T-helper 1 cell treated with Interleukin-12 subunit alpha and Interleukin-12 subunit beta and Interleukin-4 antibody, amounts not matched to agents 30 ng/mL and 1 ng/mL, for 36 hours (primary cell): ENCODE data around the gene EHF. TPM values are rescaled to one million over a fixed set of nuclear protein-coding genes. Genes with fewer than 3 reads are reported as not detected.

Experiments
- intact Hi-C: fragments of 100-400 bp; cut with micrococcal nuclease; formaldehyde crosslinking; loops from one replicate; pipeline ENCODE4 v1.15.1; 2024
- total RNA-seq: library from RNA; stranded (reverse); gene quantifications from 2 replicates; pipeline ENCODE4 v1.2.3, GENCODE V29; 2022

The EHF gene
- total RNA-seq: not detected in 2 replicates

GRCh38 chr11:34620820-34621792 is at the start of gene EHF:
Gene EHF, plus strand, starts transcription at chr11:34621093. Its CDS starts 21,538 bp downstream, at chr11:34642631.
- intact Hi-C loops: no loop called here

DNA sequence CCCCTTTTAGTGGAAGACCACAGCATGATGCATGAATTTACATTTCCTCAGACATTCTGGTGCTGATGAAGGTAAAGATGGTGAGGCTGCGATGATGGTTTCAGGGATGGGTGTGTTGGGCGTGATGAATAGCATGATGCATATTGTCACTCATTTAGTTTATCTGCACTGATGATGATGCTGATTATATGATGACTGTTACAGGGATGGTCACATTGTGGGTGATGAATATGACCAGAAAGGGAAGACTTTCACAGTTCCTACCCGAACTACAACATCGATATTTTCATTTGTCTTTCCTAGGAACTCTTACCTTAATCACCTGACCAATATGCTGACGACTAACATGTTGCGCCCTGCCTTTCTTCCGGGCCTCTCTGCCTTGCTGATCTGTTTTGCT is 47.4 kb upstream of the EHF start:
- intact Hi-C loops: no loop called here

DNA sequence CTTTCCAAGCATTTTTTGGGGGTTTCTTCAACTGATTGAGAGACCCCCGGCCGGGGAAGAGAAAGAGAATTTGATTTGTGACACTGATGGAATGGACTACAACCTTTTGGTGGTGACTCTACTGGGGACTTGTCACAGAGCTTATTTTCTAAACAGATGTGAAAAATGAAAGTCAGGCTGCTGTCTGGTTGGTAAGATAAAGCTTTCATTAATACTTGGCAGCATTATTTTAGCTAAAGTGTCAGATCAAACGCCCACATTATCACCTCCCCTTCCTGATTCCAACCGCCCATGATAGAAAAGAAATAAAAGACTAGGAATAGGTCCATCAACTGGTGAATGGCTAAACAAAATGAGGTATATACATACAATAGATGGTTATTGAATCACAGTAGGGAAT is 45.6 kb upstream of the EHF start:
- intact Hi-C loops: no loop called here

DNA sequence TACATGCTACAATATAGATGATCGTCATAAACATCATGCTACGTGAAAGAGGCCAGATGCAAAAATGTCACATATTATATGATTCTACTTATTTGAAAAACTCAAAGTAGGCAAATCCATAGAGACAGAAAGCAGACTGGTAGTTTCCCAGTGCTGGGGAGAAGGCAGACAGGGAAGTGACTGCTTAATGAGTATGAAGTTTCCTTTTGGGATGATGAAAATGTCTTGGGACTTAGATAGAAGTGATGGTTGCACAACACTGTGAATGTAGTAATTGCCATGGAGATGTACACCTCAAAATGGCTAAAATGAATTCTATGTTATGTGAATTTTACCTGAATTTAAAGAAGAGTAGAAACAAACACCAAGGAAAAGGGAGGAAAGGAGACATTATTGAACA is 45.2 kb upstream of the EHF start:
- intact Hi-C loops: no loop called here

- intact Hi-C loops: no loop called here
Observed at GRCh38 chr11:34576331-34576730, 44.6 kb upstream of the EHF start.

- intact Hi-C loops: no loop called here
Observed at GRCh38 chr11:34583818-34584217, 37.1 kb upstream of the EHF start.

- intact Hi-C loops: loop anchor here (5.0 kb wide), 1 partner anchor 827 kb away; no protein-coding TSS in a partner anchor
Observed at GRCh38 chr11:34585304-34585734, 35.6 kb upstream of the EHF start.

- intact Hi-C loops: loop anchor here (1.0 to 5.0 kb wide), 4 partner anchors 305 to 899 kb away; no protein-coding TSS in a partner anchor
Observed at GRCh38 chr11:34585735-34586487, 35.0 kb upstream of the EHF start.

DNA sequence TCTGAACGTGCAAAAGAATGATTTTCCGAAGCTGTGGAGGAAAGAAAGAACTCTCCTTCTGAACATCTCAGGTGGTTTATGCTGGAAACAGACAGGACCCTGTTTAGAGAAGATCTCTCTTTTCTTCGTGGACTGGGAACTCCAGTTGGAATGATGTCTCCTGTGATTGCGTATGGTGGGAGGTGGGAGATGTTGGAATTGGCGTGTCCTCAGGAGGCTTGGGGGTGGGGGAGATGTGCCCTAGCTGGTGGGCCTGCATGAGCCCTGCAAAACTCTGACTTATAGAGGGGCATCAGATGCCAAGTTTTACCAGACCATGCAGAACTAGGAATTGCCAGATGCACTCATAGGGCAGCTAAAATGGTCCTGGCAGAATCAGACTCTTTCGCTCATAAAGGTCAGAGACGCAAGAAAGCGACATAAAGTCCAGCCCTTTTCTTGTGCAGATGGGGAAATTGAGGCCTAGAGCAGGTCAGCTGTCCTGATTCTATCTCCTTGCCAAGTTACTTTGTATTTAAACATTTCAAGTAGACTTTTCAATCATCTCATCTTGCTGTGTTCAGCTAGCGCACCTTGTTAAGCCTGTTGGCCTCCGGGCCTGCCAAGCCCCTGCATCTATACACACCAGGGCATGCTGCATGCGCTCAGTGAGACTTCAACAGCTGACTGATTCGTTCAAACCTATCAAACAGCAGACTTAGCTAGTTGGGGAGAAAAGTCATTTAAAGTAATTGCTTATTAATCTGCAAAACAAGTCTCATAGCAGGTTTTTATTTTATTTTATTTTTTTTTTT is 34.2 kb upstream of the EHF start:
- intact Hi-C loops: loop anchor here (1.0 to 5.0 kb wide), 4 partner anchors 305 to 899 kb away; no protein-coding TSS in a partner anchor

DNA sequence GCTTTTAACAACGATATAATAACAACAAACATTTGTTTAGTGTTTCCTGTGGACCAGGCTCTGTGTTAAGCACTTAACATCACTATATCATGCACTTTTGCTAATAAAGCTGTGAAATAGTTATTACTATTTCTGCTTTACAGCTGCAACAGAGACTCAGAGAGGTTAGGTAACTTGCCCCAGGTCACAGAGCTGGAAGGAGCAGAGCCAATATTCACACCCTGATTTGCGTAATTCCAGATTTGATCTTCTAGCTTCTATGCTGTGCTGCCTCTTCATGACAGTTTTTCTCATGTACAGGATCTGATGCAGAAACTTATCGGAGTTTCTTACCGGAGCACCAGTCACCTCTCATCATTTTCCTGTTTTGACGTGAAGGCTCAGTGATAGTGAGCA is 33.6 kb upstream of the EHF start:
- intact Hi-C loops: loop anchor here (5.0 kb wide), 1 partner anchor 825 kb away; no protein-coding TSS in a partner anchor

- intact Hi-C loops: loop anchor here (5.0 kb wide), 1 partner anchor 824 kb away; no protein-coding TSS in a partner anchor
Observed at GRCh38 chr11:34588023-34588422, 32.9 kb upstream of the EHF start.

GRCh38 chr11:34588701-34589100 is 32.2 kb upstream of the EHF start:
- intact Hi-C loops: loop anchor here (5.0 kb wide), 1 partner anchor 824 kb away; no protein-coding TSS in a partner anchor

GRCh38 chr11:34589177-34589576 is 31.7 kb upstream of the EHF start:
- intact Hi-C loops: loop anchor here (5.0 kb wide), 1 partner anchor 823 kb away; no protein-coding TSS in a partner anchor

- intact Hi-C loops: no loop called here
Observed at GRCh38 chr11:34593085-34593484, 27.8 kb upstream of the EHF start.

DNA sequence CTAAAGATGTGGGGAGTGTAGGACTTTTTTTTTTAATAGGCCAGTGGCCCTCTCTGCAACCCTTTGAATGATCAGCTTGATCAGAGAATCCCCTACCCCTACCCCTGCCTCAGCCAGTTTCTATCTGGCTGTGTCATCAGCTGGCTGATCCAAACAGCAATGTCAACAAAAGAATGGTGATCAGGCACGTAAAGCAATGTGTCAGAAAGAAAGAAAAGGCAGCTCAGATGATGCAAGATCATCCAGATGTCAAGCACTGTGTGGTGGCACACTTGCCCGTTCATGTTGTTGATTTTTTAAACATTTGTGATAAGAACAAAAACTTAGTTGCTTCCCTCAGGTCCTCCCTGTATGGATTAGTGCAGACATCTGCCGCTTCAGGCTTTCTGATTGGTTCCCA is 26.3 kb upstream of the EHF start:
- intact Hi-C loops: no loop called here

GRCh38 chr11:34595391-34595790 is 25.5 kb upstream of the EHF start:
- intact Hi-C loops: no loop called here

- intact Hi-C loops: no loop called here
Observed at GRCh38 chr11:34595960-34596644, 24.8 kb upstream of the EHF start.

DNA sequence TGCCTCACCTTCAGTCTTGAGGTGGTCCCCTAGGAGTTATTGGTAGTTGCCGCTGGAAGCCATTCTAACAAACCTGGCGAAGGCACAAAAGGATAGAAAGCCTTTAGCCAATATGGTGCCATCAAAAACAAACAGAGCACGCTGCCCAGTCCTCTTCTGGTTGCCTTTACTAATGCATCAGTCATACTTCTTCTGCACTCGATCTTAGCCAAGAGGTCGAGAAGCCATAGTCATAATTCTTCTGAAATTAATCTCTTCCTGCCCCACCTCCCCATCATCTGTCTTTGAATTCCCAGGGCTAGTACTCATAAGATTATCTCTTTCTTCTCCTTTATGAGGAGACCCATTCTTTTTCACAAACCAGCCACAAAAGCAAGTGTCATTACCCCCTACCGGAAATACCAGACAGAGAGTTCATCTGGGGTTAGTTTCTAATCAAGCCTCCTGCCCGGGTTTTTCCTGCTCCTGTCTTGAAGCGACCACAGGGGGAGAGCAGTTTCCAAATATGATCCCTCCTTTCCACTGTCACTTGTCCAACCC is 21.4 kb upstream of the EHF start:
- intact Hi-C loops: no loop called here

GRCh38 chr11:34600339-34601084 is 20.4 kb upstream of the EHF start:
- intact Hi-C loops: no loop called here
